Upper lobe of left lung (tissue), 6 donors: ENCODE results near the gene CXCL14. TPM values are rescaled to one million over a fixed set of nuclear protein-coding genes. Genes with fewer than 3 reads are reported as not detected.

Experiments used
- ATAC-seq, 2 donors: fragments of 200-7000 bp; cut with Tn5 transposase; one replicate each; pipeline ENCODE4 v1.9.1; 2022; ENCODE audit warnings: mild to moderate bottlenecking in 2 of 2, moderate library complexity in 2 of 2; ENCODE audit not compliant: low FRiP score in 2 of 2
- DNase-seq, 2 donors: peaks; one replicate each; pipeline ENCODE4 v3.0.0-alpha.2; 2019 to 2020
- H3K27ac ChIP-seq, 4 donors: fragments of 200-600 bp; sonication (generic); one replicate each; pipeline ENCODE4 v1.5.1; 2016 to 2019
- H3K27me3 ChIP-seq, 4 donors: fragments of 200-600 bp; sonication (generic); one replicate each; pipeline ENCODE4 v1.5.1; 2017 to 2019
- H3K36me3 ChIP-seq, 4 donors: fragments of 200-600 bp; sonication (generic); one replicate each; pipeline ENCODE4 v1.5.1; 2016 to 2019
- H3K4me1 ChIP-seq, 4 donors: fragments of 200-600 bp; sonication (generic); one replicate each; pipeline ENCODE4 v1.5.1; 2018 to 2019
- H3K4me3 ChIP-seq, 4 donors: fragments of 200-600 bp; sonication (generic); one replicate each; pipeline ENCODE4 v1.5.1; 2017 to 2019; ENCODE audit warnings: mild to moderate bottlenecking in 2 of 4, moderate library complexity in 1 of 4
- H3K9me3 ChIP-seq, 4 donors: fragments of 200-600 bp; sonication (generic); one replicate each; pipeline ENCODE4 v1.5.1; 2018 to 2019
- EP300 ChIP-seq, 4 donors: sonication (generic); formaldehyde crosslinking; IDR thresholded peaks; one replicate each; pipeline ENCODE4 v1.5.1; 2017; ENCODE audit warnings: antibody characterized with exemption in 4 of 4, control low read depth in 2 of 4
- POLR2A ChIP-seq, 4 donors: fragments of 450-650 bp; IDR thresholded peaks; one replicate each; pipeline ENCODE4 v1.5.1; 2016 to 2017; ENCODE audit warnings: antibody characterized with exemption in 4 of 4, mild to moderate bottlenecking in 2 of 4
- POLR2AphosphoS5 ChIP-seq, 2 donors: sonication (generic); formaldehyde crosslinking; IDR thresholded peaks; one replicate each; pipeline ENCODE4 v1.5.1; 2017; ENCODE audit warnings: antibody characterized with exemption in 2 of 2
- WGBS, 2 donors: methylation state at CpG; one replicate each; pipeline ENCODE4 v1.1.5; 2017 to 2018; 5-methylcytosine and 5-hydroxymethylcytosine counted together
- total RNA-seq, 6 donors: library from RNA; depleted of rRNA in 4 of 6; stranded (reverse); fragments of >200 nt in 4 of 6; gene quantifications; one replicate each; pipeline versions ENCODE4 v1.1.0 to v1.2.1, GENCODE V29; 2016 to 2021
- TF ChIP-seq, protein P1 (sequence below), 6 experiments: fragments of 450-650 bp in 4 of 6; fragments of 200-600 bp in 2 of 6; sonication (generic) in 2 of 6; IDR thresholded peaks; one replicate each; pipeline ENCODE4 v1.5.1; 2016 to 2019; ENCODE audit warnings: antibody characterized with exemption in 6 of 6
- donor health status: DM: no; HTN: no; CAD: no; lungs with moderate emphysema.
- donor health status: DM: no; HTN: yes; CAD: no; lungs with severe emphysema.

The CXCL14 gene
- total RNA-seq, 6 donors from 2014 or later = 0.15 to 5.5 (median 2.4) TPM; not detected in 2

- Histone ChIP-seq H3K4me1 (no peaks in the 10 kb centered on the region), H3K27me3 (no peaks in the 10 kb centered on the region), H3K27ac (no peak overlapping the region), H3K4me3 (no peak overlapping the region), H3K36me3 (no peaks in the 10 kb centered on the region), H3K9me3 (no peaks in the 10 kb centered on the region)
- ATAC-seq = no peak
- peak in 1 of 2 donors; percentile 48 for DNase-seq
- 96 to 98% methylated on average over 4 to 5 of the region's 7 CpGs for WGBS, 2 donors
- TF ChIP-seq POLR2A (IDR thresholded peaks at IDR 0.05) (no peak), EP300 (IDR thresholded peaks at IDR 0.05) (no peak), POLR2AphosphoS5 (IDR thresholded peaks at IDR 0.05) (no peak)
- TF ChIP-seq, protein P1, sequence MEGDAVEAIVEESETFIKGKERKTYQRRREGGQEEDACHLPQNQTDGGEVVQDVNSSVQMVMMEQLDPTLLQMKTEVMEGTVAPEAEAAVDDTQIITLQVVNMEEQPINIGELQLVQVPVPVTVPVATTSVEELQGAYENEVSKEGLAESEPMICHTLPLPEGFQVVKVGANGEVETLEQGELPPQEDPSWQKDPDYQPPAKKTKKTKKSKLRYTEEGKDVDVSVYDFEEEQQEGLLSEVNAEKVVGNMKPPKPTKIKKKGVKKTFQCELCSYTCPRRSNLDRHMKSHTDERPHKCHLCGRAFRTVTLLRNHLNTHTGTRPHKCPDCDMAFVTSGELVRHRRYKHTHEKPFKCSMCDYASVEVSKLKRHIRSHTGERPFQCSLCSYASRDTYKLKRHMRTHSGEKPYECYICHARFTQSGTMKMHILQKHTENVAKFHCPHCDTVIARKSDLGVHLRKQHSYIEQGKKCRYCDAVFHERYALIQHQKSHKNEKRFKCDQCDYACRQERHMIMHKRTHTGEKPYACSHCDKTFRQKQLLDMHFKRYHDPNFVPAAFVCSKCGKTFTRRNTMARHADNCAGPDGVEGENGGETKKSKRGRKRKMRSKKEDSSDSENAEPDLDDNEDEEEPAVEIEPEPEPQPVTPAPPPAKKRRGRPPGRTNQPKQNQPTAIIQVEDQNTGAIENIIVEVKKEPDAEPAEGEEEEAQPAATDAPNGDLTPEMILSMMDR (IDR thresholded peaks at IDR 0.05) = no peak
Observed at GRCh38 chr5:135602882-135603721, 24.3 kb upstream of the CXCL14 start.

GRCh38 chr5:135601466-135601865 is 22.7 kb upstream of the CXCL14 start:
- WGBS, 2 donors = 86 to 92% methylated on average over 3 of the region's 3 CpGs
- no peak overlapping the region for H3K4me3 ChIP-seq
- DNase-seq (no peak), ATAC-seq (no peak)
- H3K4me1 ChIP-seq = no peaks in the 10 kb centered on the region
- no peak overlapping the region for H3K27ac ChIP-seq
- H3K27me3 ChIP-seq = no peaks in the 10 kb centered on the region
- H3K9me3 ChIP-seq = no peaks in the 10 kb centered on the region
- TF ChIP-seq POLR2AphosphoS5 (IDR thresholded peaks at IDR 0.05) (no peak), POLR2A (IDR thresholded peaks at IDR 0.05) (no peak), EP300 (IDR thresholded peaks at IDR 0.05) (no peak)
- TF ChIP-seq, protein P1 (IDR thresholded peaks at IDR 0.05) = no peak
- H3K36me3 ChIP-seq = no peaks in the 10 kb centered on the region

GRCh38 chr5:135600971-135601381 is 22.2 kb upstream of the CXCL14 start:
- H3K4me3 ChIP-seq = no peak overlapping the region
- DNase-seq (no peak), ATAC-seq (no peak)
- no peaks in the 10 kb centered on the region for H3K27me3 ChIP-seq
- WGBS, 2 donors = 75 to 82% methylated on average over 6 of the region's 6 CpGs
- TF ChIP-seq POLR2AphosphoS5 (IDR thresholded peaks at IDR 0.05) (no peak), POLR2A (IDR thresholded peaks at IDR 0.05) (no peak), EP300 (IDR thresholded peaks at IDR 0.05) (no peak)
- TF ChIP-seq, protein P1 (IDR thresholded peaks at IDR 0.05) = no peak
- no peaks in the 10 kb centered on the region for H3K4me1 ChIP-seq
- H3K36me3 ChIP-seq = no peaks in the 10 kb centered on the region
- H3K27ac ChIP-seq = no peak overlapping the region
- H3K9me3 ChIP-seq = no peaks in the 10 kb centered on the region

DNA sequence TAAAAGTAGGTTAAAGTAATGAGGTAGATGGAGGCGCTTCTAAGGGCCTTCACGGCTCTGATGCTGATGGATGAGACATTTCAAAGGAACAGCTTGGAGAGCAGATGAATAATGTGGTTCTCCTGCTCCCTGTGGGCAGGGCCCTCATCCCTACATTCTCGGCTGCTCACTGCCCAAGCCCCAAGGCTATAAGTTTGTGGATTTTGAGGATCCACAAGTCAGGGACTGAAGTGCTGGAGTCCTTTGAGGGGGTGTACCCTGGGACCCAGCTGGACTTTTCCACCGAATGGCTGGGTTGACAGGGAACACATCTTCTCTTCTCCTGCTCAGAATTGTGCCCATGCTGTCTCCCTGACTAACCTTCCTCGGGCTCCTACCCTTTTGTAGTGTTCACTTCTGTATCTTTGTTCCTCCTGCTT is 21.4 kb upstream of the CXCL14 start:
- H3K9me3 ChIP-seq = no peaks in the 10 kb centered on the region
- H3K27ac ChIP-seq = no peak overlapping the region
- H3K4me1 ChIP-seq = no peaks in the 10 kb centered on the region
- WGBS, 2 donors = 69 to 74% methylated on average over 5 of the region's 5 CpGs
- no peak for TF ChIP-seq POLR2AphosphoS5 (IDR thresholded peaks at IDR 0.05)
- H3K27me3 ChIP-seq = no peaks in the 10 kb centered on the region
- no peak for DNase-seq
- H3K36me3 ChIP-seq = no peaks in the 10 kb centered on the region
- ATAC-seq = no peak
- H3K4me3 ChIP-seq = no peak overlapping the region

DNA sequence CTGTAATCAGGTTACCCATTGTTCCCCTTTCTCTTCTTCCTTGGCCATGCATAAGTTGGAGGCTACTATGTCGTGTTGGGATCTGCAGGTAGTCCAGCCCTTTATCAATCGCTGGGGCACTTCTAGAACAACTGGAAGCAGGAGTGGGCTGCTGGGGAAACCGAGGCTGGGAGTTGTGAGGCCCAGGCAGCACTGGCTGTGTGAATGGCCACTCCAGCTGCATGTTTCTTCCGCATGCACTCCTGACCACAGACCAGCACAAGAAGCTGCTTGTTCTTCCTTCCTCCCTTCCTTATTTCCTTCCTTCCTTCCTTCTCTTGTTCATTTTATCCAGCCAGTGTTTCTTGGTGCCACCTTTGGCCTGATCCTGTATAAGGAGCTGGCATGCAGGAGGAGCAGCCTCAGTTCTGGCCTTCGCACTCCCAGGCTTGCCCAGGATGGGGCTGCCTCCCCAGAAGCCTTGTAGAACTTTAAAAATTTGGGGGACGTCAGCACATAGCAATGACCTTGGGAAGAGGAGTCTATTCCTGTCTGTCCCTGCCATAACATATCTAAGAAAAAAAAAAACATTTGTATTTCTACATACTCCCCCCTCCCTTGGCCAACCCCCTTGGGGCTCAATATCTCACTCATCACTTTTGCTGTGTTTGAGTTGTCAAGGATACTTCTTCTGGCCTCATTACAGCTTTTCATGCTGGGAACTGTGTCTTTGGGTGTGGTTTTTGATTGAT is 20.8 kb upstream of the CXCL14 start:
- no peak for DNase-seq

More for the DNA sequence above, 20.8 kb upstream of the CXCL14 start:
- no peaks in the 10 kb centered on the region for H3K4me1 ChIP-seq
- H3K36me3 ChIP-seq = no peaks in the 10 kb centered on the region
- no peak overlapping the region for H3K27ac ChIP-seq
- no peaks in the 10 kb centered on the region for H3K9me3 ChIP-seq
- H3K27me3 ChIP-seq = no peaks in the 10 kb centered on the region
- 80 to 86% methylated on average over 6 of the region's 6 CpGs for whole genome bisulfite sequencing, 2 donors
- TF ChIP-seq, protein P1 (IDR thresholded peaks at IDR 0.05) = no peak
- TF ChIP-seq POLR2A (IDR thresholded peaks at IDR 0.05) (no peak), POLR2AphosphoS5 (IDR thresholded peaks at IDR 0.05) (no peak), EP300 (IDR thresholded peaks at IDR 0.05) (no peak)
- ATAC-seq = no peak
- H3K4me3 ChIP-seq = no peak overlapping the region
